K562 (cell line): ENCODE data around the gene MAPKAPK2. TPM values are rescaled to one million over a fixed set of nuclear protein-coding genes. Genes with fewer than 3 reads are reported as not detected.

Source experiments
- ATAC-seq: fragments of 200-7000 bp; cut with Tn5 transposase; 3 replicates; pipeline ENCODE4 v1.9.1; 2020; ENCODE audit warnings: moderate library complexity
- BruUV-seq: library from RNA; stranded (reverse); fragments of 400-500 nt; replicated peaks from 2 replicates; lab custom pipeline; 2021; lab: Mats Ljungman, UMichigan
- CTCF ChIA-PET: fragments of 300-600 bp; formaldehyde crosslinking; extraction: SDS; loops from one replicate; lab custom pipeline; 2021; ENCODE audit warnings: low intra/inter-chr PET ratio; lab: Yijun Ruan, JAX
- POLR2A ChIA-PET: fragments of 300-600, 350-650 bp; sonication (Branson Sonifier 250); formaldehyde crosslinking; extraction: SDS; loops from one replicate; lab custom pipeline; 2021; ENCODE audit warnings: antibody characterized with exemption, inconsistent platforms; lab: Yijun Ruan, JAX
- DNase-seq, 4 experiments: peaks; one replicate each; pipeline versions ENCODE4 v3.0.0 to v3.0.0-alpha.2; 2011 to 2018; ENCODE audit warnings: low spot score in 3 of 4, mixed read lengths in 3 of 4; ENCODE audit errors: extremely low read depth in 1 of 4
- FAIRE-seq: peaks from 2 replicates; lab custom pipeline; 2011; peaks lifted over from hg19 to GRCh38; lab: Jason Lieb, UNC
- H2AFZ ChIP-seq: 2 replicates; pipeline ENCODE4 v1.6.0; 2011; ENCODE audit warnings: low read depth, low read length, control low read depth, inconsistent platforms
- H3K27ac ChIP-seq: fragments of 200-600 bp; 3 replicates; pipeline ENCODE4 v1.8.0; 2011; ENCODE audit warnings: low read depth, mild to moderate bottlenecking, control low read depth, inconsistent platforms, low read length, moderate library complexity, mixed read lengths; ENCODE audit errors: extremely low read depth
- H3K27me3 ChIP-seq, 2 experiments: fragments of 300-600 bp in 1 of 2; 2 replicates in 1 of 2; 3 replicates in 1 of 2; pipeline versions ENCODE4 v1.6.0 to v1.8.0; 2011; ENCODE audit warnings: inconsistent platforms in 2 of 2, low read length in 2 of 2, mild to moderate bottlenecking in 1 of 2, mixed read lengths in 1 of 2, moderate library complexity in 1 of 2; ENCODE audit not compliant: control insufficient read depth in 2 of 2, insufficient read depth in 2 of 2
- H3K36me3 ChIP-seq: fragments of 300-600 bp; 3 replicates; pipeline ENCODE4 v1.8.0; 2011; ENCODE audit warnings: mild to moderate bottlenecking, low read length, inconsistent platforms; ENCODE audit not compliant: control insufficient read depth, insufficient read depth
- H3K4me1 ChIP-seq, 2 experiments: fragments of 200-600 bp in 1 of 2; replicated peaks in 1 of 2; 2 replicates in 1 of 2; 3 replicates in 1 of 2; pipeline versions ENCODE4 v1.5.1 to v1.8.0; 2011; ENCODE audit warnings: inconsistent platforms in 2 of 2, low read length in 2 of 2, mild to moderate bottlenecking in 1 of 2, mixed read lengths in 1 of 2, moderate library complexity in 1 of 2; ENCODE audit not compliant: control insufficient read depth in 2 of 2, insufficient read depth in 2 of 2
- H3K4me2 ChIP-seq: 2 replicates; pipeline ENCODE4 v1.6.1; 2011; ENCODE audit warnings: low read length, control low read depth, inconsistent platforms, mixed read lengths; ENCODE audit not compliant: insufficient read depth
- H3K4me3 ChIP-seq: fragments of 200-600 bp; sonication (generic), shearing (Covaris generic); 2 replicates; pipeline ENCODE4 v1.5.1; 2016; ENCODE audit warnings: control low read depth, inconsistent platforms
- H3K79me2 ChIP-seq: fragments of 200-600 bp; 3 replicates; pipeline ENCODE4 v1.8.0; 2011; ENCODE audit warnings: low read length, inconsistent platforms; ENCODE audit not compliant: control insufficient read depth, insufficient read depth
- H3K9ac ChIP-seq, 2 experiments: 2 replicates each; pipeline versions ENCODE4 v1.6.0 to v1.6.1; 2011; ENCODE audit warnings: low read depth in 2 of 2, low read length in 2 of 2, control low read depth in 1 of 2, inconsistent platforms in 1 of 2, mild to moderate bottlenecking in 1 of 2, mixed read lengths in 1 of 2; ENCODE audit not compliant: insufficient read depth in 1 of 2
- H3K9me1 ChIP-seq: one replicate; pipeline ENCODE4 v1.6.0; 2011; ENCODE audit warnings: inconsistent platforms, mild to moderate bottlenecking, low read length, moderate library complexity; ENCODE audit not compliant: control insufficient read depth, insufficient read depth
- H3K9me3 ChIP-seq: replicated peaks from 2 replicates; pipeline ENCODE4 v1.5.1; 2011; ENCODE audit warnings: low read depth, low read length, inconsistent platforms; ENCODE audit not compliant: control insufficient read depth, insufficient read depth
- H4K20me1 ChIP-seq: replicated peaks from 2 replicates; pipeline ENCODE4 v1.6.1; 2011; ENCODE audit warnings: low read length, inconsistent platforms, mixed read lengths; ENCODE audit not compliant: control insufficient read depth, insufficient read depth
- ADNP ChIP-seq: fragments of 200-800 bp; sonication (Bioruptor generic); IDR thresholded peaks from 2 replicates; pipeline ENCODE4 v1.6.1; 2016; ENCODE audit warnings: missing genetic modification characterization, missing compliant biosample characterization
- PHF8 ChIP-seq: fragments of 200-600 bp; sonication (generic); IDR thresholded peaks from 2 replicates; pipeline ENCODE4 v1.6.1; 2012; ENCODE audit warnings: mixed run types, mild to moderate bottlenecking, inconsistent platforms, low read length, moderate library complexity, borderline replicate concordance
- SMAD1 ChIP-seq: fragments of 150-350 bp; IDR thresholded peaks from 2 replicates; pipeline ENCODE4 v1.6.1; 2014; ENCODE audit warnings: low read length, low read depth; ENCODE audit not compliant: partially characterized antibody
- WGBS: fragments of 100-300 bp; shearing (Covaris generic); methylation state at CpG from one replicate; pipeline ENCODE4 v1.1.6; 2016; ENCODE audit warnings: low coverage, mixed read lengths; ENCODE audit not compliant: insufficient coverage; ENCODE audit errors: missing lambda C conversion rate; 5-methylcytosine and 5-hydroxymethylcytosine counted together
- in situ Hi-C: fragments of 300-500 bp; cut with MboI; formaldehyde crosslinking; loops from 4 replicates; pipeline ENCODE4 v1.15.0; 2018; ENCODE audit warnings: inconsistent platforms, mixed read lengths
- intact Hi-C: fragments of 100-400 bp; cut with micrococcal nuclease; formaldehyde crosslinking; loops from 2 replicates; pipeline ENCODE4 v1.14.2; 2022
- polyA plus RNA-seq, 8 experiments: library from polyadenylated mRNA; depleted of rRNA in 4 of 8; stranded (reverse) in 5 of 8; unstranded in 3 of 8; fragments of >200 nt; fragmentation: Nextera tagmentation in 2 of 8; fragmentation: Illumina TruSeq in 1 of 8; extraction: Ambion mirVana in 2 of 8; extraction: Trizol in 1 of 8; gene quantifications; 2 replicates each; pipeline versions ENCODE4 v1.2.1 to v1.2.3, GENCODE V29; 2011 to 2014; ENCODE audit warnings: inconsistent platforms in 1 of 8, missing spikeins in 1 of 8
- total RNA-seq, 7 experiments: library from RNA; depleted of rRNA in 6 of 7; stranded (reverse); fragments of >200 nt in 6 of 7; fragmentation: Illumina TruSeq in 2 of 7; extraction: Trizol in 2 of 7; gene quantifications; 2 replicates each; pipeline versions ENCODE4 v1.2.1 to v1.2.3, GENCODE V29; 2011 to 2021; ENCODE audit warnings: low replicate concordance in 1 of 7
- TF ChIP-seq, protein P1 (sequence below): IDR thresholded peaks from 3 replicates; pipeline ENCODE4 v1.6.1; 2011; ENCODE audit warnings: borderline replicate concordance, mild to moderate bottlenecking; ENCODE audit not compliant: insufficient read length, insufficient read depth
- TF ChIP-seq, protein P2 (sequence below), 2 experiments: fragments of 450-650 bp in 1 of 2; sonication (generic) in 1 of 2; formaldehyde crosslinking in 1 of 2; IDR thresholded peaks in 1 of 2; conservative IDR thresholded peaks in 1 of 2; 2 replicates each; pipeline versions ENCODE4 v1.6.1 to v1.8.1; 2016 to 2023; ENCODE audit warnings: mild to moderate bottlenecking in 2 of 2, moderate library complexity in 2 of 2, inconsistent platforms in 1 of 2, missing genetic modification reagents in 1 of 2
- TF ChIP-seq, protein P3 (sequence below): fragments of 150-350 bp; conservative IDR thresholded peaks from 2 replicates; pipeline ENCODE4 v1.6.1; 2014; ENCODE audit warnings: low read length
- TF ChIP-seq, protein P4 (sequence below): fragments of 450-650 bp; formaldehyde crosslinking; IDR thresholded peaks from 2 replicates; pipeline ENCODE4 v1.4.0; 2020; ENCODE audit warnings: mild to moderate bottlenecking, mixed read lengths
- TF ChIP-seq, protein P5 (sequence below): fragments of 450-650 bp; IDR thresholded peaks from 2 replicates; pipeline ENCODE4 v1.6.1; 2018; ENCODE audit not compliant: partially characterized antibody

The MAPKAPK2 gene
- total and polyA plus RNA-seq, 9 of the 15 experiments (the other 6 are each of a cell fraction or from before 2014, with no cell fraction given), result 0.63 to 94.2 (median 52.1) TPM

DNA sequence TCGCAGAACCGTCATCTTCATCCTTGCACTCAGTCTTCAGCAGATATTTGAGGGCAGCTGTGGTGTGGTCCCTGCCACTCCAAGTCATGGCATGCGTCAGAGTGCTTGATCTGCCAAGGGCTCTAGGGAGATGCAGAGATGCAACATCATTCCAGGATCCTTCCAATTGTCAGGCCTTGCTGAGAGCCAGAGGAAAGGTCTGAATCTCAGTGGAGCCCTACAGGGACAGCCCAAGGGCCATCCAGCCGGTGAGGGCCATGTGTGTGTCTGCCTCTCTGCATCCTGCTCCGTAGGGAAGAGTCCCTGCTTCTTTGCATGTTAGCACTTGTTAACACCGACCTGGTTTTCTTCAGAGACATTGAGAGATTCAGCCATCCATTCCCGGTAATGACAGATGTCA is 17.6 kb downstream of the MAPKAPK2 start:
- BruUV-seq, result no TSS peak
- H3K79me2 ChIP-seq, result peaks cover 96% of the 10 kb centered on the region
- H2AFZ ChIP-seq, result no peak overlapping the region
- no peaks in the 10 kb centered on the region for H3K27me3 ChIP-seq
- DNase-seq (no peak), FAIRE-seq (peak; percentile 44), ATAC-seq (peak; percentile 17; the same call in 1 of the 3 replicates)
- no peak overlapping the region for H3K4me3 ChIP-seq
- 57% methylated on average over 7 of the region's 7 CpGs for WGBS
- ChIA-PET POLR2A (interaction anchor here (1.3 to 10.6 kb wide), 3 partner anchors 12 to 67 kb away, joined by 4 to 130 read pairs (median 6); partner anchors contain the start of gene DYRK3), CTCF (no interaction called here)
- H3K27ac ChIP-seq, result no peak overlapping the region
- peaks cover 75% of the 10 kb centered on the region for H4K20me1 ChIP-seq
- H3K9me1 ChIP-seq, result no peaks in the 10 kb centered on the region
- no peak overlapping the region for H3K9ac ChIP-seq
- H3K36me3 ChIP-seq, result peaks cover 9% of the 10 kb centered on the region; the same call in 2 of the 3 replicates
- peaks cover 15% of the 10 kb centered on the region in 2 experiments; a peak in 4 of 5 replicates for H3K4me1 ChIP-seq
- no peaks in the 10 kb centered on the region for H3K9me3 ChIP-seq
- in situ Hi-C loops, result no loop called here
- no peak overlapping the region for H3K4me2 ChIP-seq
- intact Hi-C loops, result no loop called here
- TF ChIP-seq ADNP (tag) (no peak), SMAD1 (no peak), PHF8 (no peak)
- TF ChIP-seq, protein P1, sequence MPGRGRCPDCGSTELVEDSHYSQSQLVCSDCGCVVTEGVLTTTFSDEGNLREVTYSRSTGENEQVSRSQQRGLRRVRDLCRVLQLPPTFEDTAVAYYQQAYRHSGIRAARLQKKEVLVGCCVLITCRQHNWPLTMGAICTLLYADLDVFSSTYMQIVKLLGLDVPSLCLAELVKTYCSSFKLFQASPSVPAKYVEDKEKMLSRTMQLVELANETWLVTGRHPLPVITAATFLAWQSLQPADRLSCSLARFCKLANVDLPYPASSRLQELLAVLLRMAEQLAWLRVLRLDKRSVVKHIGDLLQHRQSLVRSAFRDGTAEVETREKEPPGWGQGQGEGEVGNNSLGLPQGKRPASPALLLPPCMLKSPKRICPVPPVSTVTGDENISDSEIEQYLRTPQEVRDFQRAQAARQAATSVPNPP, result no peak
- TF ChIP-seq, protein P2, sequence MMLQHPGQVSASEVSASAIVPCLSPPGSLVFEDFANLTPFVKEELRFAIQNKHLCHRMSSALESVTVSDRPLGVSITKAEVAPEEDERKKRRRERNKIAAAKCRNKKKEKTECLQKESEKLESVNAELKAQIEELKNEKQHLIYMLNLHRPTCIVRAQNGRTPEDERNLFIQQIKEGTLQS (IDR thresholded peaks at IDR 0.05), result no peak
- TF ChIP-seq, protein P2 (CRISPR knock-in tag; conservative IDR thresholded peaks at IDR 0.05), result no peak
- TF ChIP-seq, protein P3, sequence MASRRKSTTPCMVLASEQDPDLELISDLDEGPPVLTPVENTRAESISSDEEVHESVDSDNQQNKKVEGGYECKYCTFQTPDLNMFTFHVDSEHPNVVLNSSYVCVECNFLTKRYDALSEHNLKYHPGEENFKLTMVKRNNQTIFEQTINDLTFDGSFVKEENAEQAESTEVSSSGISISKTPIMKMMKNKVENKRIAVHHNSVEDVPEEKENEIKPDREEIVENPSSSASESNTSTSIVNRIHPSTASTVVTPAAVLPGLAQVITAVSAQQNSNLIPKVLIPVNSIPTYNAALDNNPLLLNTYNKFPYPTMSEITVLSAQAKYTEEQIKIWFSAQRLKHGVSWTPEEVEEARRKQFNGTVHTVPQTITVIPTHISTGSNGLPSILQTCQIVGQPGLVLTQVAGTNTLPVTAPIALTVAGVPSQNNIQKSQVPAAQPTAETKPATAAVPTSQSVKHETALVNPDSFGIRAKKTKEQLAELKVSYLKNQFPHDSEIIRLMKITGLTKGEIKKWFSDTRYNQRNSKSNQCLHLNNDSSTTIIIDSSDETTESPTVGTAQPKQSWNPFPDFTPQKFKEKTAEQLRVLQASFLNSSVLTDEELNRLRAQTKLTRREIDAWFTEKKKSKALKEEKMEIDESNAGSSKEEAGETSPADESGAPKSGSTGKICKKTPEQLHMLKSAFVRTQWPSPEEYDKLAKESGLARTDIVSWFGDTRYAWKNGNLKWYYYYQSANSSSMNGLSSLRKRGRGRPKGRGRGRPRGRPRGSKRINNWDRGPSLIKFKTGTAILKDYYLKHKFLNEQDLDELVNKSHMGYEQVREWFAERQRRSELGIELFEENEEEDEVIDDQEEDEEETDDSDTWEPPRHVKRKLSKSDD, result no peak
- TF ChIP-seq, protein P4, sequence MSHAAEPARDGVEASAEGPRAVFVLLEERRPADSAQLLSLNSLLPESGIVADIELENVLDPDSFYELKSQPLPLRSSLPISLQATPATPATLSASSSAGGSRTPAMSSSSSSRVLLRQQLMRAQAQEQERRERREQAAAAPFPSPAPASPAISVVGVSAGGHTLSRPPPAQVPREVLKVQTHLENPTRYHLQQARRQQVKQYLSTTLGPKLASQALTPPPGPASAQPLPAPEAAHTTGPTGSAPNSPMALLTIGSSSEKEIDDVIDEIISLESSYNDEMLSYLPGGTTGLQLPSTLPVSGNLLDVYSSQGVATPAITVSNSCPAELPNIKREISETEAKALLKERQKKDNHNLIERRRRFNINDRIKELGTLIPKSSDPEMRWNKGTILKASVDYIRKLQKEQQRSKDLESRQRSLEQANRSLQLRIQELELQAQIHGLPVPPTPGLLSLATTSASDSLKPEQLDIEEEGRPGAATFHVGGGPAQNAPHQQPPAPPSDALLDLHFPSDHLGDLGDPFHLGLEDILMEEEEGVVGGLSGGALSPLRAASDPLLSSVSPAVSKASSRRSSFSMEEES (CRISPR knock-in tag), result no peak
- TF ChIP-seq, protein P5, sequence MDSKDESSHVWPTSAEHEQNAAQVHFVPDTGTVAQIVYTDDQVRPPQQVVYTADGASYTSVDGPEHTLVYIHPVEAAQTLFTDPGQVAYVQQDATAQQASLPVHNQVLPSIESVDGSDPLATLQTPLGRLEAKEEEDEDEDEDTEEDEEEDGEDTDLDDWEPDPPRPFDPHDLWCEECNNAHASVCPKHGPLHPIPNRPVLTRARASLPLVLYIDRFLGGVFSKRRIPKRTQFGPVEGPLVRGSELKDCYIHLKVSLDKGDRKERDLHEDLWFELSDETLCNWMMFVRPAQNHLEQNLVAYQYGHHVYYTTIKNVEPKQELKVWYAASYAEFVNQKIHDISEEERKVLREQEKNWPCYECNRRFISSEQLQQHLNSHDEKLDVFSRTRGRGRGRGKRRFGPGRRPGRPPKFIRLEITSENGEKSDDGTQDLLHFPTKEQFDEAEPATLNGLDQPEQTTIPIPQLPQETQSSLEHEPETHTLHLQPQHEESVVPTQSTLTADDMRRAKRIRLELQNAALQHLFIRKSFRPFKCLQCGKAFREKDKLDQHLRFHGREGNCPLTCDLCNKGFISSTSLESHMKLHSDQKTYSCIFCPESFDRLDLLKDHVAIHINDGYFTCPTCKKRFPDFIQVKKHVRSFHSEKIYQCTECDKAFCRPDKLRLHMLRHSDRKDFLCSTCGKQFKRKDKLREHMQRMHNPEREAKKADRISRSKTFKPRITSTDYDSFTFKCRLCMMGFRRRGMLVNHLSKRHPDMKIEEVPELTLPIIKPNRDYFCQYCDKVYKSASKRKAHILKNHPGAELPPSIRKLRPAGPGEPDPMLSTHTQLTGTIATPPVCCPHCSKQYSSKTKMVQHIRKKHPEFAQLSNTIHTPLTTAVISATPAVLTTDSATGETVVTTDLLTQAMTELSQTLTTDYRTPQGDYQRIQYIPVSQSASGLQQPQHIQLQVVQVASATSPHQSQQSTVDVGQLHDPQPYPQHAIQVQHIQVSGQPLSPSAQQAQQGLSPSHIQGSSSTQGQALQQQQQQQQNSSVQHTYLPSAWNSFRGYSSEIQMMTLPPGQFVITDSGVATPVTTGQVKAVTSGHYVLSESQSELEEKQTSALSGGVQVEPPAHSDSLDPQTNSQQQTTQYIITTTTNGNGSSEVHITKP, result no peak
